HG02610 (cell line): ENCODE results near the gene RELA.
A peak's percentile ranks its signal among the peaks of the same experiment; 100 is the strongest.
"Not testable (repeated sequence)": the region's sequence is repeated elsewhere in the genome, so short reads cannot be mapped to it uniquely, and the experiment has no call there.

ENCODE experiments used
- ATAC-seq: cut with Tn5 transposase; IDR thresholded peaks from one replicate; pipeline ENCODE4 v1.9.1; 2021; ENCODE audit warnings: mild to moderate bottlenecking, moderate library complexity; ENCODE audit not compliant: unreplicated experiment

Gene RELA

DNA sequence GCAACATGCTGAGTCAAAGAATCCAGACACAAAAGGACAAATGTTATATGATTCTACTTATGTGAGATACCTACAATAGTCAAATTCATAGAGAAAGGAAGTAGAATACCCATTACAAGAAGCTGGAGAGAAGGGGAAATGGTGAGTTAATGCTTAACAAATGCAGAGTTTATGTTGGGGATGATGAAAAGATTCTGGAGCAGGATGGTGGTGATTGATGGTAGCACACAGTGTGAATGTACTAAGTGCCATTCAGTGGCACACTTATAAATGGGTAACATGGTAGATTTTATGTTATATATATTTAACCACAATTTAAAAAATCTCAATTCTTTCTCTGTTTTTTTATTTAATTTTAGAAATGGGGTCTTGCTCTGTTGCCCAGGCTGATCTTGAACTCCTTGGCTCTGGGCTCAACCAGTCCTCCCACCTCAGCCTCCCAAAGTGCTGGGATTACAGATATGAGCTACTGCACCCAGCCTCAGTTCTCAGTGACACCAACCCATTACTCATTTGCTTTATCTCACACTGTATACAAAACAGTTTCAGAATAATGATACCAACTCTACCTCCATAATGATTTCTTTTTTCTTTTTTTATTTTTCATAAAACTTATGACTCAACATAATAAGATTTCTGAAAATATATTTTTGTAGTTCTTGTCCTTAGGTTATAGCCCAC is 9.6 kb upstream of the RELA start:
- ATAC-seq: no peak

DNA sequence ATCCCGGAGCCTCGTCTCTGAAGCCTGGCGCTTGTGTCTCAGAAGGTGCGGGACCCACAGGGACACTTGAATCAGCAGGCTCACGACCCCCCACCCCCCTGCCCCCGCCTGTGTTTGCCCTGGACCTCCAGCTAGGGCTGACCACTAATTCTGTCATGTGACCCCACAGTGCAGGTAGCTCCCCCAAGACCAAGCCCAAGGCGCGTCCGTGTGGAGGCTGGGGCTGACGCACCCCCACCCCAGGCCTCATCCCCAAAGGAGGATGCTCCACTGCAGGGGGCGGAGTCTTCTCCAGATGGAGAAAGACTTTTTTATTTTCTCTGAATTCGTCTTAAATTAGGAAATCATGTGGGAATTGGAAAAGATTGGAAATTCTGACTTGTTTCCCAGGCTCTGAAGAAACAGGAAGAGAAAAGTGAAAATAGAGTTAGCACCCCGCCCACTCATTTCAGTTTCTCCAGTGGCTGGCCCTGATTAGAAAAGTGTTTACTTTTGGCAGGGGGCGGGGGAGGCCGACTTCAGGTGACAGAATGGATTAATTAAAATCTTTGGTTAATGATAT is 1.0 kb upstream of the RELA start:
- peak; percentile 24 for ATAC-seq

DNA sequence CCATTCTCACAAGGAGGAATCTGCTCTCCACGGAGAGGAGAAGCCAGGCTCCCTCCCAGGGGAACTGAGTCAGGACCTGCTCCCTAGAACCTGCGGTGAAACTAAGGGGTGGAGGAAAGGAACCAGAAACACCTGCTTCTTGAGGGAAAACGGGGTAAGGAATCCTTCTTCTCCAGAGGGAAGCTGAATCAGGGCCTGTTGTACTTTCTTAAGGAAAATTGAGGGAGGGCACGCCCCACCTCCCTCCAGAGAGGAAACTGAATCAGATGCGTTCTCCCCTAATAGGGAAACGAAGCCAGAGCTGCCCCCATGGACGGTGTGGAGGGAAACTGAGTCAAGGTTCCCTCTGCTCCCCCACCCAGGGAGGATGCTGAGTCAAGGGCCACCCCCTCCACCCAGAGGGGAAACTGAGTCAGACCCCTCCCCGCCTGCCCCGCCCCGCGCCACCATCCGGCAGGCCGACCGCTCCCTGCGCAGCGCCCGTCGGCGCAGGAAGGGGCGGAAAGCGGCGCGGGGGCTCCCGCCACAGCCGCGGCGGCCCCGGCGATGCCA is 393 bp downstream of the RELA start:
- ATAC-seq: peak; percentile 16

DNA sequence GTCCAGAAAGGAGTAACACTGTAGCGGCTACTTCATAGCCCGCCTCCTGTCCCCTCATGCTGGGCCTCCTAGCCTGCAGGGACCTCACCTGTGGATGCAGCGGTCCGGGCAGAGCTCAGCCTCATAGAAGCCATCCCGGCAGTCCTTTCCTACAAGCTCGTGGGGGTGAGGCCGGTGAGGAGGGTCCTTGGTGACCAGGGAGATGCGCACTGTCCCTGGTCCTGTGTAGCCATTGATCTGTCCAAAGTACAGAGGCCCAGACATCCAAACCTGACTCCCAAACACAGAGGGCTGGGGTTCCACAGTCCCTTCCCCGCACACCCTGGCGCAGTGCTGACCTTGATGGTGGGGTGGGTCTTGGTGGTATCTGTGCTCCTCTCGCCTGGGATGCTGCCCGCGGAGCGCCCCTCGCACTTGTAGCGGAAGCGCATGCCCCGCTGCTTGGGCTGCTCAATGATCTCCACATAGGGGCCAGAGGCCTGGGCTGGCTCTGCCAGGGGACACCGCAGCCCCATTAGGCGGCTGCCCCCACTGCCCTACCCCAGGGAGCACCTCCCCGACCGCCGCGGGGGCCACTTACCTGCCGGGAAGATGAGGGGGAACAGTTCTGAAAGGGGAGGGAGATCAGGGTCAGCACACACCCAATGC is 993 bp downstream of the RELA start:
- ATAC-seq: no peak

DNA sequence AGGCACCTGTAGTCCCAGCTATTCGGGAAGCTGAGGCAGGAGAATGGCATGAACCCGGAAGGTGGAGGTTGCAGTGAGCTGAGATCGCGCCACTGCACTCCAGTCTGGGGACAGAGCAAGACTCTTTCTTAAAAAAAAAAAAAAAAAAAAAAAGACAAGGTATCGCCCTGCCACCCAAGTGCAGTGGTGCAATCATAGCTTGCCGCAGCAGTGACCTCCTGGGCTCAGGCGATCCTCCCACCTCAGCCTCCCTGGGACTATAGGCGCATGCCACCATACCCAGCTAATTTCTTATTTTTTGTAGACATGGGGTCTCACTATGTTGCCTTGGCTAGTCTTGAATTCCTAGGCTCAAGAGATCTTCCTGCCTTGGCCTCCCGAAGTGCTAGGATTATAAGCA is 1.8 kb downstream of the RELA start:
- ATAC-seq: not testable (repeated sequence)

DNA sequence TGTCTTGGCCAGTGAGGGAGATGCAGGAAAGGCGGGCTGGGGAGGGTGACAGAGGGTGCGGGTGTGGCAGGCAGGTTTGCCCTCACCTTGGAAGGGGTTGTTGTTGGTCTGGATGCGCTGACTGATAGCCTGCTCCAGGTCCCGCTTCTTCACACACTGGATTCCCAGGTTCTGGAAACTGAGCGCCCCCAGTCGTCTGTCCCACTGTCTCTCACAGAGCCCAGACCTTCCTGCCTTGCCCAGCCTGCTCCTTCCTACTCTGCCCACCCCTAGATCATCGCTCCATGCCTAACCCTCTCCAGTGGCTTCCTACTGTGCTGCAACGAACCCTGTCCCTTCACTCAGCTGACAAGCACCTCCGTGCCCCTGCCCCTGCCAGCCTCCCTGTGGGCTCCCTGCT is 2.7 kb downstream of the RELA start:
- ATAC-seq: no peak

DNA sequence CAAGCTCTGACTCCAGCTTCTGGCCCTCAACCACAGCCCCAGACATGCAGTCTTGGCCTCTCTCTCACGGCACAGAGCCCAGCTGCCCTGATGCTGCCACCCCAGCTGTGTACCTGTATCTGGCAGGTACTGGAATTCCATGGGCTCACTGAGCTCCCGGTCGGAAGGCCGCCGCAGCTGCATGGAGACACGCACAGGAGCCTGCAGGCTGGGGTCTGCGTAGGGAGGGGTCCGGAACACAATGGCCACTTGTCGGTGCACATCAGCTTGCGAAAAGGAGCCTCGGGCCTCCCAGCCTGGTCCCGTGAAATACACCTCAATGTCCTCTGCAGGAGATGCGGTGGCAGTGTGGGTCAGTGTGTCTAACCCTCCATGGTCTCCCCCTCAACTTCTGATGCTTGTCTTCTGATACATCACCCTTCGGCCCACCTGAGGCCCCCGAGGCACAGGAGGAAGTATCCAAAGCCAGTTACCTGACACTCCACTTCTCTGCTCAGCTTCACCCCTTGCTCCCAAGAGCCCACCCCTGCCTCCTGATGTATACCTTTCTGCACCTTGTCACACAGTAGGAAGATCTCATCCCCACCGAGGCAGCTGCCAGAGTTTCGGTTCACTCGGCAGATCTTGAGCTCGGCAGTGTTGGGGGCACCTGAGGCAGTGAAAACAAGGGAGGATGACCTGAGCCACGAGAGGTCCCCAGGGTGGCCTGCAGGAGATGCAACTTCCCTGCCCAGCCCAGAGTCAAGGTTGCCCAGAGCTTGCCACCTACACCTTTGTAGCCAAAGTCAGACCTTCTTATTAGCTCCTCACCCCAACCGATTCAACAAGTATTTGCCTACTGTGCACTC is 4.3 kb downstream of the RELA start:
- ATAC-seq: no peak

DNA sequence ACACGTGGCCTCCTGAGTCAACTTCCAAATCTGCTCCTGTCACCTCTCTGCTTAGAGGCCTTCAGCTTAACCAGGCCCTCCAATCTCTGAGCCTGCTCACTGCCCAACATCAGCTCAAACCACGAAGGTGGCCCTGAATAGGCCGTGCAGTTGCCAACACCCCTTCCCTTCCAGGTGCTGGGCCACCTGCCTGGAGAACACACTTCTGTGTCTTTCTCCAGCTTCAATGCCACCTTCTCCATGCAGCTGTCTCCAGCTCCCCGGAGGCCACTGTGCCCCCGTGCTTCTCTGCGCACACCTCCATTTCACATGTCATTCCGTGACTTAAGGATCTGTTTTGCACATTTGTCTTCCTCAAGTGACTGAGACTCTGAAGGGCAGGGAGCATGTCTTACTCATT is 5.3 kb downstream of the RELA start:
- ATAC-seq: no peak

DNA sequence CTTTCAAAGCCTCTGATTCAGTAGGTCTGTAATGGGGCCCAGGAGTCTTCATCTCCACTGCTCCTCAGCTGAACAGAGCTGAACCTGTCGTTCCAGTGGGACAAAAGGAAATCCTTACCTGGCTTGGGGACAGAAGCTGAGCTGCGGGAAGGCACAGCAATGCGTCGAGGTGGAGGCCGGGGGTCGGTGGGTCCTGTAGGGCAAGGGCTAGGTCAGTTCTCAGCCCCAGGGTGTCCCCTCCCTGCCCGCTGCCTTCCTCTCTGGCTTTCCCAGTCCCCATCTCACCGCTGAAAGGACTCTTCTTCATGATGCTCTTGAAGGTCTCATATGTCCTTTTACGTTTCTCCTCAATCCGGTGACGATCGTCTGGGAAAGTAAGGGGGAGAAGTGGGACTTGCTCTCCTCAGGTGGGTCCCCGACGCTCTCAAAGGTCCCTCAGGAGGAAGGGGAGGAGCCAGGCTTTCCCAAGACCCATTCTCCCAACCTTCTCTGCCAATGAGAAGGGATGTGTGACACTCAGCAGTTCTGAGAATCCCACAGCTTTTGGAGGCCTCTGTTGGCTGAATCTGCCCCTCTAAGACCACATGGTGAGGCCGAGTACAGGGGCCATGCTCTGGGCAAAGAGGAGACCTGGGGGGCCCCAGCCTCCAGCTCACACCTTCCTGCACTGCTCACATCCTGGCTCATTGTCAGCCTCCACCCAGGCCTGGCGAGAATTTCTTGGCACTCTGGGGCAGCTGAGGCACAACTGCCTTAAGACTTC is 7.0 kb downstream of the RELA start:
- ATAC-seq: no peak

DNA sequence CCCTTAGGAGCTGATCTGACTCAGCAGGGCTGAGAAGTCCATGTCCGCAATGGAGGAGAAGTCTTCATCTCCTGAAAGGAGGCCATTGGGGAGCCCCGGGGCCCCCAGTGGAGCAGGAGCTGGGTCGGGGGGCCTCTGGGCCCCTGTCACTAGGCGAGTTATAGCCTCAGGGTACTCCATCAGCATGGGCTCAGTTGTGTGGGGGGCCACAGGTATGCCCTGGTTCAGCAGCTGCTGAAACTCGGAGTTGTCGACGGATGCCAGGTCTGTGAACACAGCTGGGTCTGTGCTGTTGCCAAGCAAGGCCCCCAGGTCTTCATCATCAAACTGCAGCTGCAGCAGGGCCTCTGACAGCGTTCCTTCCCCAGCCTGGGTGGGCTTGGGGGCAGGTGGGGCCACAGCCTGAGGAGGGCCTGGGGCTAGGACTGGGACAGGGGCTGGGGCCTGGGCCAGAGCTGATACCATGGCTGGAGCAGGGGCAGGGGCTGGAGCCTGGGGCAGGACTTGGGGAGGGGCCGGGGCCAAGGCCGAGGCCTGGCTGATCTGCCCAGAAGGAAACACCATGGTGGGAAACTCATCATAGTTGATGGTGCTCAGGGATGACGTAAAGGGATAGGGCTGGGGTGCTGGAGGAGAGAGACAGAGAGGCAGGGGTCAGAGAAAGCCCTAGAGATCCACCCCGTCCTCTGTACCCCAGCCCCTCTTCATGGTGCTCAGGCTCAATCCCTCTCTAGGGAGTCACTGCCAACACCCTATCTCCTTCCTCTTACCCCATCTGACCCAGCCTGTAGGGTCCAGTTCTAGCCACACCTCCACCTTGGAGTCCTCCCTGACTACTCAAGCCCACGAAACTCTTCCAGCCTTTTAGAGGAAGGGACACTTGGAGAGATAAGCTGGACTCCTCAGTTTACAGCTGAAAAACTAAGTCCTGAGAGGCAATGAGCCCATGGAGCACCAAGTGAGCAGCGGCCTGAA is 8.1 kb downstream of the RELA start:
- no peak for ATAC-seq

DNA sequence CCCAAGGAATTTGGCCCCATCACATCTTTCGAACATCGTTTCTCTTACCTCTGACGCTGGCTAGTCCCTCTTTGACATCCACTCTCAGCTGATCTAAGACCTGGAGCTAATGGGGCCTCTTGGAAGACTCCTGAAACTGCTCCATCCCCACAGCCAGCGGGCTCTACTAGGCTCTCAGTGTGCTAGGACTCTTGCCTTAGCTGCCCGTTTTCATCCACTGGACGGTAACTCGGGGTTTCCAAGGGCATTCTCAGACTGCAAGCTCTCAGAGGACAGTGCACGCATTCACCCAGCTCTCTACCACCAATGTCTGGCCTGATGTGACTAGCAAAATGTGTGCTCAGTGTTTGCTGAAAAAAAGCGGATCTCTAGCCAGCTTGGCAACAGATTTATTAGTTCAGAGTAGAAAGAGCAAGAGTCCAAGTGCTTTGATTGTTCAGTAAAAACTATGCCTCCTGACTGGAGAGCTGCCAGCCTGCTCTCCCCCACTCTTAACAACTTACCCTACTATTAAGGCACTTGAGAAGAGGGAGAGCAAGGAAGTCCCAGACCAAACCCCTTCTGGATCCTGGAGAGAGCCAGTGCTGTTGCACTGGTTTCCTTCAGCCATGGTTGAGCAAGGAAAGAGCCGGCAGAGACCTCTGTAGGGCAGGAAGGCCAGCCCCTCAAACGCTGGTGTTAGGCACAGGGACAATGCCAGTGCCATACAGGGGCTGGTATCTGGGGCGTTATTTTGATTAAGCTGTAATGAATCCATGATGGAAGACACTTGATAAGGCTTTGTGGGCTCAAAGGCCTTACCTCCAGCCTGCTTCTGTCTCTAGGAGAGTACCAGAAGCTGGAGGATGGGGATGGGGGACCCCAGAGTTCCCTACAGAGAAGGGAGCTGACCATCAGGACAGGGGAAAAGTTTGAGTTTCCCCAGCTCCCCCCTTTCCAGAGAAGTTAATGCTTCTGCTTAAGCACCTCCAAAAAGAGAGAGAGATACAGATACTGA is 9.2 kb downstream of the RELA start:
- ATAC-seq: no peak

DNA sequence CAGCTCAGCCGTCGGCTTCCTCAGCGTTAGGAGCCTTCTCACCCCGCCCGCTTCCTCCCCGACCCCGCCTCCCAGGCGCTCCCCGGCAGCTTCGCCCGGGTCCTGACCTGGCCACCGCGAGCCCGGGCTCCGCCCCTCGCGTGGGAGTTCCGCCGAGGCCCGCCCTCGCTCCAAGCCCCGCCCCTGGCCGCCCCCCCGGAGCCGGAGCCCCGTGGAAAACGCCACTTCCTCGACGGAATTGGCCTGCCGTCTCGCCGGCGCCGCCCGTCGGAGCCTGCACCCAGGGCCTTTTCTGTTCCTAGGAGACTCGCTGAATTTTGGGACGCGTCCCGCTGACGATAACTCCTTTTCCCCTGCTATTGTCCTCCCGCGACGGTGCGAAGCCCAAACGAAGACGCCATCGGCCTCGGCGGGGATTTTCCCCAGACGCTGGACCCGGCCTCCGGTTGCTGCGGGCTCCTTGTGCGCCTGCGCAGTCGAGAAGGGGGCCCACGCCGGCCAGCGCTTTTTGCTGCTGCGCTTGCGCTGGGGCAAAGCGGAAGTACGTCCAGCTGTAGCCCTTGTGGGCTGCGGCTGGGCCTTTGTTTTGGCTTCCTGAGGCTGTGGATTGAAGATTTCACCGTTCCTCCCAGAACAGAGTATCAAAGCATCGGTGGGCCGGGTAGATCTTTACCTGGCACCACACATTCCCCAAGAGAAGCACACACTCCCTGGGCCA is 10.0 kb downstream of the RELA start:
- peak; percentile 62 for ATAC-seq

DNA sequence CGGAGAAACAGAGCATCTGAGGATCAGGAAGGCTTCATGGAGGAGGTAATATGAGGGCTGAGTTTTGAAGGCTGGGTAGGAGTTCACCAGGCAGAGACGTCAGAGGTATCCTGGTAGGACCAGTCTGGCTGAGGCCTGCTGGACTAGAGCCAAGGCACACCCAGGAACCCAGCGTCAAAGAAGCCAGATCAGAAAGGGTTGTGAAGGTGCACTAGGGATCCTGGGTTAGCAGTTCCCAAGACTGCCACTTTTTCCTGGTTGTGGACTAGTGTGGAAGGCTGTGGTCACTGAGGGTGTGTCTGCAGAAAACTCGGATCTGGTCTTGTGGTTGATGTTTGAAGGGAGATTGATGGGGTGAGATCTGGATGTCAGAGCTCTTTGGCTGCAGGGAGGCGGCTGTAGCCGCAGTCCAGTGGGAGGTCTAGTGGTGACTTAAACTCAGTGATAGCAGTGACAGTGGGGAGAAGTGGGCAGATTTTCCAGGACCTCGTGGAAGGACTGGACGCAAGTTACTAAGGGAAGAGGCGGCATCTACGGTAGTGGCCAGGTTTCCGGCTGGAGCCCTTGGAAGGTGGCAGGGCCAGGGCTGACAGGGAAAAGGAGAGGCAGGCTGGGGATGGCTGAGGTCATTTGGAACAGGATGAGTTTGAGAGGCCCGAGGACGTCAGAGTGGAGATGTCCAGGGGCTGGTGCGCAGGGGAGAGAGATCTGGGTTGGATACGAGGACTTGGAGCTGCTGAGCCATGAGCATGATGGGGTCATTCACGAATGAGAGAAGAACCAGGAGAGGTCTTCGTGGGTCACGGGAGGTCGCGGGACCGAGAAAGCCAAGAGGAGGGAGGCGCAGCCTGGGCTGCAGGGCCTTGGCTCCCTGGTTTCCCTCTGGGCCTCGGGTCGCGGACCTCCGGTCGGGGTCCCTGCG is 10.9 kb downstream of the RELA start:
- no peak for ATAC-seq

DNA sequence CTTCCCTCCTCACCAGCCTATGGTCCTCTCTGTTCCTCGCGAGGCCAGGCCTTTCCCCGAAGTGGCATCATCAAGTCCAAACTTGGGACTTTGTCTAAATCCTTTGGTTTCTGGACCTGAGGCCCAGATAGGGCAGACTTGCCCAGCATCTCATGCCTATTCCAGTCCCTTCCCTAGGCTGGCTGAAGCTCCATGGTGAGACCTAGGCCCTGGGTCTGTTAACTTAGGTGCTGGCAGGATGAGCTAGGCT is 11.5 kb downstream of the RELA start:
- ATAC-seq: no peak

DNA sequence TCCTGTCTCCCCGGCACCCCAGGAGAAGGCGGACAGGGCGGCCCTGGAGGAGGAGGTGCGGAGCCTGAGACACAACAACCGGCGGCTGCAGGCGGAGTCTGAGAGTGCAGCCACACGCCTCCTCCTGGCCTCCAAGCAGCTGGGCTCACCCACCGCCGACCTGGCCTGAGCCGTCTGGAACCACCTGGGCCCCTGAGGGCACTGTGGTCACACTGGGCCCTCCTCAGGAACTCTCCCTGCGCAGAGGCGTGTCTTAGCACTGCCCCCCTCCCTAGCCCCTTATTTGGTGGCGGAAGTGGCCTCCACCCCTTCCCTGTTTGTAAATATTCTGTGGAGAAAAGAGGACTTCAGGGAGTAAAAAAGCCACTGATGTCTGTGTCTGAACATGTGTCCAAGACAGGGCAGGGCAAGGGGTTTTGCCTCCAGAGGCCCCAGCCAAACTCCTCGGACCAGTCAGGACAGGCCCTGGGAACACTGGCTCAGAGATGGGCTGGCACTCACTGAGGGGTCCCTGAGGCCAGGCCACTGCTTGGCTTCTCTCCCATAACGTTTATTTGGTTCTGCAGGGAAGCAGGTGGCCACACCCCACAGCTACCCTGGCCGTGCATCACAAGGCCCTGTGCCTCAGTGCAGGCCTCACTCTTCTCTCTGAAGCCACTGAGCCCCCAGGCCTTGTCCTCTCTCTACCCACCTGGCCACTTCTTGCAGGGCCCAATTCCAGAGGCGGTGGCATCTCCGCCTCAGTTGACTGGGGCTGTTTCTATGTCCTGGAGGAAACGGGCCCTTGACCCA is 12.0 kb downstream of the RELA start:
- ATAC-seq: no peak
